Transverse colon (tissue), 3 donors: ENCODE results near the gene ALG6.

ENCODE experiments used
- POLR2A ChIP-seq: fragments of 450-650 bp; IDR thresholded peaks from one replicate; pipeline ENCODE4 v1.6.1; 2016; ENCODE audit warnings: antibody characterized with exemption, mild to moderate bottlenecking, moderate library complexity
- TF ChIP-seq, protein P1 (sequence below), 5 experiments: fragments of 200-600 bp in 3 of 5; fragments of 450-650 bp in 2 of 5; sonication (generic) in 3 of 5; IDR thresholded peaks; 1 replicate in 2 of 5; 2 replicates in 3 of 5; pipeline ENCODE4 v1.5.1; 2016 to 2017; ENCODE audit warnings: antibody characterized with exemption in 5 of 5, inconsistent platforms in 3 of 5, mild to moderate bottlenecking in 2 of 5, moderate library complexity in 1 of 5

- no peak for TF ChIP-seq POLR2A
- TF ChIP-seq, protein P1, sequence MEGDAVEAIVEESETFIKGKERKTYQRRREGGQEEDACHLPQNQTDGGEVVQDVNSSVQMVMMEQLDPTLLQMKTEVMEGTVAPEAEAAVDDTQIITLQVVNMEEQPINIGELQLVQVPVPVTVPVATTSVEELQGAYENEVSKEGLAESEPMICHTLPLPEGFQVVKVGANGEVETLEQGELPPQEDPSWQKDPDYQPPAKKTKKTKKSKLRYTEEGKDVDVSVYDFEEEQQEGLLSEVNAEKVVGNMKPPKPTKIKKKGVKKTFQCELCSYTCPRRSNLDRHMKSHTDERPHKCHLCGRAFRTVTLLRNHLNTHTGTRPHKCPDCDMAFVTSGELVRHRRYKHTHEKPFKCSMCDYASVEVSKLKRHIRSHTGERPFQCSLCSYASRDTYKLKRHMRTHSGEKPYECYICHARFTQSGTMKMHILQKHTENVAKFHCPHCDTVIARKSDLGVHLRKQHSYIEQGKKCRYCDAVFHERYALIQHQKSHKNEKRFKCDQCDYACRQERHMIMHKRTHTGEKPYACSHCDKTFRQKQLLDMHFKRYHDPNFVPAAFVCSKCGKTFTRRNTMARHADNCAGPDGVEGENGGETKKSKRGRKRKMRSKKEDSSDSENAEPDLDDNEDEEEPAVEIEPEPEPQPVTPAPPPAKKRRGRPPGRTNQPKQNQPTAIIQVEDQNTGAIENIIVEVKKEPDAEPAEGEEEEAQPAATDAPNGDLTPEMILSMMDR (IDR thresholded peaks at IDR 0.05) = no peak
These were observed 14.7 kb upstream of the ALG6 start for GRCh38 chr1:63352736-63353135.
